ENCODE measurements around the gene PALLD.

GRCh38 chr4:168478868-168479267 is 18.0 kb upstream of the PALLD start:
- no peak for TF ChIP-seq CTCF (IDR thresholded peaks at IDR 0.05)
- no peak for TF ChIP-seq EZH2 (IDR thresholded peaks at IDR 0.05)
